H9 (cell line): ENCODE results near the gene SLC24A3. TPM values are rescaled to one million over a fixed set of nuclear protein-coding genes. Genes with fewer than 3 reads are reported as not detected.

Experiments
- DNase-seq: peaks from one replicate; pipeline ENCODE4 v3.0.0-alpha.2; 2017
- H2AFZ ChIP-seq: one replicate; pipeline ENCODE4 v1.6.1; 2013; ENCODE audit warnings: mild to moderate bottlenecking, low read length, control low read depth, moderate library complexity
- H2AK5ac ChIP-seq: 2 replicates; pipeline ENCODE4 v1.6.1; 2013; ENCODE audit warnings: low read length, control low read depth, mixed read lengths; ENCODE audit not compliant: insufficient read length
- H2BK120ac ChIP-seq: one replicate; pipeline ENCODE4 v1.6.1; 2013; ENCODE audit warnings: low read depth, mild to moderate bottlenecking, low read length, control low read depth, inconsistent platforms; ENCODE audit not compliant: poor library complexity, severe bottlenecking
- H2BK12ac ChIP-seq: 2 replicates; pipeline ENCODE4 v1.6.1; 2013; ENCODE audit warnings: low read length, control low read depth, mixed read lengths, low read depth; ENCODE audit not compliant: insufficient read length
- H2BK15ac ChIP-seq: 2 replicates; pipeline ENCODE4 v1.6.1; 2013; ENCODE audit warnings: low read depth, low read length, control low read depth
- H2BK20ac ChIP-seq: one replicate; pipeline ENCODE4 v1.6.1; 2013; ENCODE audit warnings: low read depth, mild to moderate bottlenecking, low read length, control low read depth, inconsistent platforms; ENCODE audit not compliant: poor library complexity, severe bottlenecking
- H2BK5ac ChIP-seq: 2 replicates; pipeline ENCODE4 v1.6.1; 2013; ENCODE audit warnings: low read length, control low read depth, mixed read lengths; ENCODE audit not compliant: insufficient read length
- H3K14ac ChIP-seq: 2 replicates; pipeline ENCODE4 v1.6.1; 2013; ENCODE audit warnings: low read length, control low read depth; ENCODE audit not compliant: insufficient read depth
- H3K18ac ChIP-seq: 2 replicates; pipeline ENCODE4 v1.6.1; 2013; ENCODE audit warnings: low read depth, mild to moderate bottlenecking, mixed read lengths, low read length, control low read depth; ENCODE audit not compliant: insufficient read length
- H3K23ac ChIP-seq: 2 replicates; pipeline ENCODE4 v1.6.1; 2013; ENCODE audit warnings: low read length, control low read depth, mixed read lengths, low read depth; ENCODE audit not compliant: insufficient read length
- H3K23me2 ChIP-seq: 2 replicates; pipeline ENCODE4 v1.6.1; 2013; ENCODE audit warnings: low read depth, mild to moderate bottlenecking, mixed read lengths, low read length, control low read depth; ENCODE audit not compliant: insufficient read length, poor library complexity, severe bottlenecking
- H3K27ac ChIP-seq: 2 replicates; pipeline ENCODE4 v1.5.1; 2013; ENCODE audit warnings: low read length, control low read depth, mixed read lengths, low read depth; ENCODE audit not compliant: insufficient read length
- H3K27me3 ChIP-seq: 2 replicates; pipeline ENCODE4 v1.6.1; 2013; ENCODE audit warnings: low read length, control low read depth, inconsistent platforms; ENCODE audit not compliant: insufficient read depth
- H3K4ac ChIP-seq: 2 replicates; pipeline ENCODE4 v1.6.1; 2013; ENCODE audit warnings: low read depth, mild to moderate bottlenecking, control low read depth, inconsistent platforms, low read length, moderate library complexity
- H3K4me1 ChIP-seq: 2 replicates; pipeline ENCODE4 v1.6.1; 2013; ENCODE audit warnings: low read length, control low read depth, inconsistent platforms; ENCODE audit not compliant: insufficient read depth
- H3K4me2 ChIP-seq: 2 replicates; pipeline ENCODE4 v1.6.1; 2013; ENCODE audit warnings: low read length, control low read depth, mixed read lengths; ENCODE audit not compliant: insufficient read length, insufficient read depth
- H3K56ac ChIP-seq: 2 replicates; pipeline ENCODE4 v1.6.1; 2013; ENCODE audit warnings: low read depth, mild to moderate bottlenecking, mixed read lengths, low read length, control low read depth; ENCODE audit not compliant: insufficient read length
- H3K79me1 ChIP-seq: 2 replicates; pipeline ENCODE4 v1.6.1; 2013; ENCODE audit warnings: low read depth, mild to moderate bottlenecking, moderate library complexity, low read length, control low read depth, inconsistent platforms; ENCODE audit not compliant: insufficient read depth, poor library complexity, severe bottlenecking
- H3K79me2 ChIP-seq: 2 replicates; pipeline ENCODE4 v1.6.1; 2013; ENCODE audit warnings: low read length, control low read depth, inconsistent platforms; ENCODE audit not compliant: insufficient read depth
- H3K9ac ChIP-seq: 2 replicates; pipeline ENCODE4 v1.6.1; 2013; ENCODE audit warnings: low read length, control low read depth, mixed read lengths; ENCODE audit not compliant: insufficient read length; ENCODE audit errors: extremely low read depth
- H3K9me3 ChIP-seq: one replicate; pipeline ENCODE4 v1.6.1; 2013; ENCODE audit warnings: low read depth, low read length, inconsistent platforms; ENCODE audit not compliant: control insufficient read depth
- H3T11ph ChIP-seq: one replicate; pipeline ENCODE4 v1.6.1; 2013; ENCODE audit warnings: mild to moderate bottlenecking, low read length, control low read depth, inconsistent platforms
- H4K20me1 ChIP-seq: one replicate; pipeline ENCODE4 v1.6.1; 2013; ENCODE audit not compliant: control insufficient read depth, insufficient read length, insufficient read depth
- H4K5ac ChIP-seq: 2 replicates; pipeline ENCODE4 v1.6.1; 2013; ENCODE audit warnings: low read depth, mild to moderate bottlenecking, mixed read lengths, low read length, control low read depth; ENCODE audit not compliant: insufficient read length
- H4K8ac ChIP-seq: replicated peaks from 2 replicates; pipeline ENCODE4 v1.6.1; 2013; ENCODE audit warnings: low read length, control low read depth, mixed read lengths, low read depth; ENCODE audit not compliant: insufficient read length
- H4K91ac ChIP-seq: 2 replicates; pipeline ENCODE4 v1.6.1; 2013; ENCODE audit warnings: low read depth, mild to moderate bottlenecking, moderate library complexity, mixed read lengths, low read length, control low read depth; ENCODE audit not compliant: insufficient read length
- H3K27ac Mint-ChIP-seq, 3 experiments: 2 replicates in 2 of 3; 3 replicates in 1 of 3; pipeline ENCODE4 v1.8.0; 2020 to 2021; ENCODE audit warnings: mixed read lengths in 3 of 3, mild to moderate bottlenecking in 1 of 3, moderate library complexity in 1 of 3
- H3K27me3 Mint-ChIP-seq: 2 replicates; pipeline ENCODE4 v1.8.0; 2021; ENCODE audit warnings: low read depth, mild to moderate bottlenecking, moderate library complexity, mixed read lengths
- H3K36me3 Mint-ChIP-seq, 3 experiments: 2 replicates in 2 of 3; 3 replicates in 1 of 3; pipeline ENCODE4 v1.8.0; 2020 to 2021; ENCODE audit warnings: low read depth in 3 of 3, mixed read lengths in 3 of 3; ENCODE audit not compliant: insufficient read depth in 1 of 3
- H3K4me1 Mint-ChIP-seq, 2 experiments: 2 replicates each; pipeline ENCODE4 v1.8.0; 2020; ENCODE audit warnings: mixed read lengths in 2 of 2
- H3K4me3 Mint-ChIP-seq, 2 experiments: 2 replicates in 1 of 2; 3 replicates in 1 of 2; pipeline ENCODE4 v1.8.0; 2020 to 2021; ENCODE audit warnings: mild to moderate bottlenecking in 2 of 2, mixed read lengths in 2 of 2, moderate library complexity in 1 of 2
- H3K9me3 Mint-ChIP-seq, 2 experiments: 2 replicates in 1 of 2; 3 replicates in 1 of 2; pipeline ENCODE4 v1.8.0; 2020; ENCODE audit warnings: mild to moderate bottlenecking in 2 of 2, mixed read lengths in 2 of 2, moderate library complexity in 1 of 2
- WGBS: extraction: QIAGEN DNeasy Blood & Tissue Kit; methylation state at CpG from one replicate; pipeline ENCODE4 v1.1.7; 2013; ENCODE audit warnings: missing lambda C conversion rate, low lambda C conversion rate, mixed read lengths; ENCODE audit not compliant: insufficient read length; ENCODE audit errors: extremely low coverage; 5-methylcytosine and 5-hydroxymethylcytosine counted together
- total RNA-seq: library from RNA; stranded (reverse); gene quantifications from 2 replicates; pipeline ENCODE4 v1.2.1, GENCODE V29; 2021
- TF ChIP-seq, protein P1 (sequence below): fragments of 200-600 bp; sonication (generic); conservative IDR thresholded peaks from 3 replicates; pipeline ENCODE4 v1.8.0; 2021; ENCODE audit warnings: antibody characterized with exemption, mild to moderate bottlenecking

SLC24A3 gene
- total RNA-seq, 1 experiment from 2014 or later = 0.83 TPM

DNA sequence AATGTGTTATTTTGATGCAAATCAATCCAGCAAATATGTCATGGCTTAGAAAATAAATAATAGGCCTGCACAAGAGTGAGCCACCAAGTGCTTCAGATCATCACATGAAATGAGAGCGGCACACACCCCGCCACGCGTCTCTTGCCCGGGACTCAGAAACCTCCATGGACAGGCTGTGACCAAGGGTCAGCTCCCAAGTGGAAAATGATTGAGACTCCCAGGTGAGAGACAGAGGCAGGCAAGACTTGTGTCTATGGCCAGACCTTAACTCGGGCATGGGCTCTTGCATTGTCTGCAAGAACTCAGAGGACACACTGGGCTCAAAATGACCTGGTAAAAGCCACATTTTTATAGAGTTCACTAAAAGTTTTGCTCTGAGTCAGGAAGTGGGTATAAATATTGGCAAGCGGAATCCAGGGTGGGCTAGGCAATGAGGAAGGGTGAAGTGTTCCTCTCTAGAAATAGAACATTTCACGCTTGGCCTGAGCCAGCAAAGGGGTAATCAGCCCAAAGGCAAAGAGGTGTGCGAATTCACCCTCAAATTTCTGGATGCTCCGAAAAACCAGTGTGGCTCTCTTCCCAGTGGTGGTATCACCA lies 514.9 kb downstream of the SLC24A3 start:
- Histone ChIP-seq H4K5ac (no peak overlapping the region), H3K27me3 (no peaks in the 10 kb centered on the region), H3K9me3 (no peaks in the 10 kb centered on the region), H2AK5ac (no peak overlapping the region), H3K4me2 (no peak overlapping the region), H3K4ac (no peak overlapping the region), H3K9ac (no peak overlapping the region), H3K23me2 (no peaks in the 10 kb centered on the region), H3K79me2 (no peaks in the 10 kb centered on the region), H4K20me1 (no peaks in the 10 kb centered on the region), H3K56ac (no peak overlapping the region), H3K14ac (no peak overlapping the region), H3K23ac (no peak overlapping the region), H3K4me1 (no peaks in the 10 kb centered on the region), H2BK20ac (no peak overlapping the region), H2BK15ac (no peak overlapping the region), H3T11ph (no peak overlapping the region), H4K91ac (no peak overlapping the region), H2AFZ (no peak overlapping the region), H3K18ac (no peak overlapping the region), H3K79me1 (no peaks in the 10 kb centered on the region), H2BK5ac (no peak overlapping the region), H2BK12ac (no peak overlapping the region), H3K27ac (no peak overlapping the region), H4K8ac (no peak overlapping the region), H2BK120ac (no peak overlapping the region)
- Mint-ChIP-seq H3K27me3 (peaks cover 2% of the 10 kb centered on the region; the same call in 1 of the 2 replicates), H3K36me3 (no peaks in the 10 kb centered on the region), H3K27ac (no peak overlapping the region), H3K4me1 (no peaks in the 10 kb centered on the region), H3K4me3 (no peak overlapping the region), H3K9me3 (no peaks in the 10 kb centered on the region)
- no peak for DNase-seq
- TF ChIP-seq, protein P1, sequence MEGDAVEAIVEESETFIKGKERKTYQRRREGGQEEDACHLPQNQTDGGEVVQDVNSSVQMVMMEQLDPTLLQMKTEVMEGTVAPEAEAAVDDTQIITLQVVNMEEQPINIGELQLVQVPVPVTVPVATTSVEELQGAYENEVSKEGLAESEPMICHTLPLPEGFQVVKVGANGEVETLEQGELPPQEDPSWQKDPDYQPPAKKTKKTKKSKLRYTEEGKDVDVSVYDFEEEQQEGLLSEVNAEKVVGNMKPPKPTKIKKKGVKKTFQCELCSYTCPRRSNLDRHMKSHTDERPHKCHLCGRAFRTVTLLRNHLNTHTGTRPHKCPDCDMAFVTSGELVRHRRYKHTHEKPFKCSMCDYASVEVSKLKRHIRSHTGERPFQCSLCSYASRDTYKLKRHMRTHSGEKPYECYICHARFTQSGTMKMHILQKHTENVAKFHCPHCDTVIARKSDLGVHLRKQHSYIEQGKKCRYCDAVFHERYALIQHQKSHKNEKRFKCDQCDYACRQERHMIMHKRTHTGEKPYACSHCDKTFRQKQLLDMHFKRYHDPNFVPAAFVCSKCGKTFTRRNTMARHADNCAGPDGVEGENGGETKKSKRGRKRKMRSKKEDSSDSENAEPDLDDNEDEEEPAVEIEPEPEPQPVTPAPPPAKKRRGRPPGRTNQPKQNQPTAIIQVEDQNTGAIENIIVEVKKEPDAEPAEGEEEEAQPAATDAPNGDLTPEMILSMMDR = no peak
- WGBS = no CpG with 5 or more reads among the region's 10 CpGs
